HUES48 (cell line): ENCODE data around the gene FOXI1.
"Not testable (repeated sequence)": the region's sequence is repeated elsewhere in the genome, so short reads cannot be mapped to it uniquely, and the experiment has no call there.

Experiments
- H3K27ac ChIP-seq: one replicate; pipeline ENCODE4 v1.7.0; 2013; ENCODE audit warnings: low read depth, low read length, inconsistent platforms
- H3K27me3 ChIP-seq: 2 replicates; pipeline ENCODE4 v1.6.1; 2013; ENCODE audit warnings: mild to moderate bottlenecking, low read length; ENCODE audit not compliant: control insufficient read depth, insufficient read depth
- H3K36me3 ChIP-seq: 2 replicates; pipeline ENCODE4 v1.6.1; 2013; ENCODE audit warnings: low read length; ENCODE audit not compliant: control insufficient read depth, insufficient read depth
- H3K4me1 ChIP-seq: 2 replicates; pipeline ENCODE4 v1.6.1; 2013; ENCODE audit warnings: mild to moderate bottlenecking, low read length; ENCODE audit not compliant: control insufficient read depth, insufficient read depth
- H3K4me3 ChIP-seq: 2 replicates; pipeline ENCODE4 v1.5.1; 2013; ENCODE audit warnings: mild to moderate bottlenecking, low read depth, low read length
- H3K9ac ChIP-seq: 2 replicates; pipeline ENCODE4 v1.6.1; 2013; ENCODE audit warnings: mild to moderate bottlenecking, low read depth, low read length, moderate library complexity
- H3K9me3 ChIP-seq: 2 replicates; pipeline ENCODE4 v1.6.1; 2013; ENCODE audit warnings: low read length; ENCODE audit not compliant: control insufficient read depth, insufficient read depth

FOXI1 gene

DNA sequence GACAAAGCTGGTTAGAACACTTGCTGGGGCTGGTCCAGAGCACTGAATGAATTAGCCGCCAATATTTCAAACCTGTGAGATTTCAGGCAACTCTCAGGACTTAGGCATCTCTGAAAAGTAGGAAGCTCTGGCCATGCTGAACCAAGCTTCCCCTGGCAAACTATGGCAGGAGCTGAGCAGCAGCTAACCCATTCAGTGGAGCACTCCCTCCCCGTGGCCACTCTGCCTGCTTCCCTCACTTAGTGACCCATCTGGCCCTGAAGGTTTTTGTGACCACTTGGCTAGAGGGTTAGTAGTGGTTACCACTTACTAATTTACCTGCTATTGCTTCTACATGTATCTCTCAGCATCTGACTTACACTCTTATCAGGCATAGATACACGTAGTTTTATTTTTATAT, 25.5 kb downstream of the FOXI1 start:
- Histone ChIP-seq H3K4me1 (no peaks in the 10 kb centered on the region), H3K9ac (no peak overlapping the region), H3K27me3 (no peaks in the 10 kb centered on the region), H3K4me3 (no peak overlapping the region), H3K27ac (no peak overlapping the region), H3K36me3 (no peaks in the 10 kb centered on the region), H3K9me3 (no peaks in the 10 kb centered on the region)

DNA sequence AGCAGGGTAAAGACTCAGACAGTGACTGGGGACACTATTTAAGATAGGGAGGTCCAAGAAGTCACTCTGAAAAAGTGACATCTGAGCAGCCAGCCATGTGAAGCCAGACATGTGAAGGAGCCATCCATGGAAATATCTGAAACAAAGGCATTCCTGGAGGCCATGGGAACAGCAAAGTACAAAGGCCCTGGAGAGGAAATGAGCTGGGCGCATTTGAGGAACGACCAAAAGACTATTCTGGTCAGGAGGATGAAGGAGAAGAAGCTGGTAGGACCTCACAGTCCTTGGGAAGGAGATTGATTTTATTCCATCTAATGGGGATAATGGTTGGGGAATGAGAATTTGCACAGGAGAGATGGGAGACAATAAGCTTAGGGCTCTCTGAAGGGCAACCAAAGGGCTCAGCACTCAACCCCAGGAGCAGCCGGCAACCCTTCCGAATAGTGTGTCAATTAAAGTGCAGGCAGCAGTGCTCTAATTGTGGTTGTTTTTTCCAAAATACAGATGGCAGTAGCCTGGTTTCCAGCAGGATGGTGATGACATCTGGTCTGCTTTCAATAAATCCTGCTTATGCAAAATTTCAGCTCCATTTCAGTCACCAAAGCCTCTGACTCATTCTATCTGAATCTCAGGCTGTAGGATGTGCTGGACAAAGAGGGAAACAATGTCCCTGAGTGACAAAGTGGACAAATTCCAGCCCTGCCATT, 26.7 kb downstream of the FOXI1 start:
- H3K36me3 ChIP-seq: no peaks in the 10 kb centered on the region
- H3K27ac ChIP-seq: no peak overlapping the region
- H3K9me3 ChIP-seq: no peaks in the 10 kb centered on the region
- no peak overlapping the region for H3K4me3 ChIP-seq
- H3K4me1 ChIP-seq: no peaks in the 10 kb centered on the region
- H3K9ac ChIP-seq: no peak overlapping the region
- H3K27me3 ChIP-seq: no peaks in the 10 kb centered on the region

- H3K4me3 ChIP-seq: no peak overlapping the region
- H3K9me3 ChIP-seq: no peaks in the 10 kb centered on the region
- H3K27ac ChIP-seq: no peak overlapping the region
- H3K27me3 ChIP-seq: no peaks in the 10 kb centered on the region
- H3K9ac ChIP-seq: no peak overlapping the region
- no peaks in the 10 kb centered on the region for H3K4me1 ChIP-seq
- H3K36me3 ChIP-seq: no peaks in the 10 kb centered on the region
Observed at GRCh38 chr5:170132976-170133448, 27.3 kb downstream of the FOXI1 start.

- no peaks in the 10 kb centered on the region for H3K4me1 ChIP-seq
- no peaks in the 10 kb centered on the region for H3K36me3 ChIP-seq
- no peak overlapping the region for H3K9ac ChIP-seq
- H3K9me3 ChIP-seq: no peaks in the 10 kb centered on the region
- H3K27ac ChIP-seq: no peak overlapping the region
- no peaks in the 10 kb centered on the region for H3K27me3 ChIP-seq
- H3K4me3 ChIP-seq: no peak overlapping the region
Observed at GRCh38 chr5:170135796-170136490, 30.2 kb downstream of the FOXI1 start.

DNA sequence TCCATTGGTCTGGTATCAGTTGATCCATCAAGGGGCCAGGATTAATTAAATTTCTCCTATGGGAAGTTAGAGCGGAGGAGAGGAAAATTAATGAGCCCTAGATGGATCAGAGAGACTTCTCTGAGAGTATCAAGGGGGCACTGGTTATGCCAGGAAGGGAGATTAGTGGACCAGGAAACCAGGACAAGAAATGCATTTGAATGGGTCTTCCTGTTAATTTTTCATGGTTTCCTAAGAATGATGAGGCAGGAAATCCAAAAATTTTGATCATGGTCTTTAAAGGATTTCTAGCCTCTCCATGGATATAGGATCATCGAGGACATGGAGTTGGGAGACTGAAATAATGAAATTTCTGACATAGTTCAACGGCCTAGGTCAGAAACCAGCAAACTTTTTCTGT, 30.8 kb downstream of the FOXI1 start:
- Histone ChIP-seq H3K9ac (no peak overlapping the region), H3K9me3 (no peaks in the 10 kb centered on the region), H3K27ac (no peak overlapping the region), H3K27me3 (no peaks in the 10 kb centered on the region), H3K36me3 (no peaks in the 10 kb centered on the region), H3K4me1 (no peaks in the 10 kb centered on the region), H3K4me3 (no peak overlapping the region)

GRCh38 chr5:170137694-170138214, 32.1 kb downstream of the FOXI1 start:
- Histone ChIP-seq H3K36me3 (no peaks in the 10 kb centered on the region), H3K9me3 (no peaks in the 10 kb centered on the region), H3K27ac (no peak overlapping the region), H3K4me3 (no peak overlapping the region), H3K4me1 (no peaks in the 10 kb centered on the region), H3K27me3 (no peaks in the 10 kb centered on the region), H3K9ac (no peak overlapping the region)

GRCh38 chr5:170138273-170138672, 32.6 kb downstream of the FOXI1 start:
- Histone ChIP-seq H3K9ac (no peak overlapping the region), H3K36me3 (no peaks in the 10 kb centered on the region), H3K27me3 (no peaks in the 10 kb centered on the region), H3K4me3 (no peak overlapping the region), H3K4me1 (no peaks in the 10 kb centered on the region), H3K9me3 (no peaks in the 10 kb centered on the region), H3K27ac (no peak overlapping the region)

- Histone ChIP-seq H3K27me3 (no peaks in the 10 kb centered on the region), H3K9ac (no peak overlapping the region), H3K4me3 (no peak overlapping the region), H3K4me1 (no peaks in the 10 kb centered on the region), H3K9me3 (no peaks in the 10 kb centered on the region), H3K36me3 (no peaks in the 10 kb centered on the region), H3K27ac (no peak overlapping the region)
Observed at GRCh38 chr5:170139786-170140335, 34.2 kb downstream of the FOXI1 start.

DNA sequence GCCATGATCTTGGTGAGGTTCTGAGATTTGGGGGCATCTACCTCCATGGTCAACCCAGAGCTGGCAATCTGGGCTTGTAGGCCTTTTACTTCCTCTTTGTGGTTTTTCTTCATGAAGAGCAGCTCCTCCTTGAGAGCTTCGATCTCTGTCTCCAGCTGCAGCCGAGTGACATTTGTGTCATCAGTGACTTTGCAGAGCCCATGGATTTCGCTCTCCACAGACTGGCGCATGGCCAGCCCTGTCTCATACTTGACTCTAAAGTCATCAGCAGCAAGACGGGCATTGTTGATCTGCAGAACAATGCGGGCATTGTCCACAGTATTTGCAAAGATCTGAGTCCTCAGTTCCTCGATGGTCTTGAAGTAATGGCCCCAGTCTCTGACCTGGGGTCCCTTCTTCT, 35.5 kb downstream of the FOXI1 start:
- not testable (repeated sequence) for H3K9ac ChIP-seq, H3K9me3 ChIP-seq, H3K4me1 ChIP-seq, H3K36me3 ChIP-seq, H3K27me3 ChIP-seq, H3K4me3 ChIP-seq, H3K27ac ChIP-seq

GRCh38 chr5:170141636-170142035, 35.9 kb downstream of the FOXI1 start:
- Histone ChIP-seq H3K4me3 (no peak overlapping the region), H3K27me3 (no peaks in the 10 kb centered on the region), H3K27ac (no peak overlapping the region), H3K4me1 (no peaks in the 10 kb centered on the region), H3K9me3 (no peaks in the 10 kb centered on the region), H3K9ac (no peak overlapping the region), H3K36me3 (no peaks in the 10 kb centered on the region)

GRCh38 chr5:170142196-170142595, 36.5 kb downstream of the FOXI1 start:
- Histone ChIP-seq H3K27ac (no peak overlapping the region), H3K9ac (no peak overlapping the region), H3K36me3 (no peaks in the 10 kb centered on the region), H3K9me3 (no peaks in the 10 kb centered on the region), H3K27me3 (no peaks in the 10 kb centered on the region), H3K4me1 (no peaks in the 10 kb centered on the region), H3K4me3 (no peak overlapping the region)
